Retinal pigment epithelial cell (primary cell): ENCODE measurements around the gene TP53RK.

Source experiments
- DNase-seq: peaks from one replicate; pipeline ENCODE4 v3.0.0-alpha.2; 2010; ENCODE audit warnings: low read depth
- H3K4me3 ChIP-seq: 2 replicates; pipeline ENCODE4 v1.5.1; 2011; ENCODE audit warnings: mild to moderate bottlenecking, low read length, control low read depth, moderate library complexity
- CTCF ChIP-seq: conservative IDR thresholded peaks from 2 replicates; pipeline ENCODE4 v1.5.1; 2011; ENCODE audit warnings: low read depth, low read length, control low read depth, inconsistent platforms

Gene TP53RK

GRCh38 chr20:46722450-46722849, 33.2 kb upstream of the TP53RK start:
- no peak overlapping the region for H3K4me3 ChIP-seq
- no peak for DNase-seq
- no peak for TF ChIP-seq CTCF

- TF ChIP-seq CTCF = no peak
- H3K4me3 ChIP-seq = no peak overlapping the region
- no peak for DNase-seq
Measured at GRCh38 chr20:46721476-46721875, 32.2 kb upstream of the TP53RK start.

- DNase-seq = no peak
- no peak for TF ChIP-seq CTCF
- H3K4me3 ChIP-seq = no peak overlapping the region
Measured at GRCh38 chr20:46720776-46721425, 31.7 kb upstream of the TP53RK start.

- TF ChIP-seq CTCF = no peak
- H3K4me3 ChIP-seq = no peak overlapping the region
- no peak for DNase-seq
Measured at GRCh38 chr20:46720019-46720418, 30.8 kb upstream of the TP53RK start.

- DNase-seq = no peak
- no peak overlapping the region for H3K4me3 ChIP-seq
- TF ChIP-seq CTCF = no peak
Measured at GRCh38 chr20:46717818-46718541, 28.7 kb upstream of the TP53RK start.

- no peak for DNase-seq
Measured at GRCh38 chr20:46715292-46715756, 26.1 kb upstream of the TP53RK start.

More at GRCh38 chr20:46715292-46715756, 26.1 kb upstream of the TP53RK start:
- peak; percentile 6 for TF ChIP-seq CTCF
- no peak overlapping the region for H3K4me3 ChIP-seq
